NCI-H2227 (cell line): Measurements from ENCODE around the gene MIDN.

ENCODE experiments used
- DNase-seq: peaks from one replicate; lab custom pipeline; 2025; ENCODE audit not compliant: unreplicated experiment; lab: John Stamatoyannopoulos, UW

The MIDN gene

DNA sequence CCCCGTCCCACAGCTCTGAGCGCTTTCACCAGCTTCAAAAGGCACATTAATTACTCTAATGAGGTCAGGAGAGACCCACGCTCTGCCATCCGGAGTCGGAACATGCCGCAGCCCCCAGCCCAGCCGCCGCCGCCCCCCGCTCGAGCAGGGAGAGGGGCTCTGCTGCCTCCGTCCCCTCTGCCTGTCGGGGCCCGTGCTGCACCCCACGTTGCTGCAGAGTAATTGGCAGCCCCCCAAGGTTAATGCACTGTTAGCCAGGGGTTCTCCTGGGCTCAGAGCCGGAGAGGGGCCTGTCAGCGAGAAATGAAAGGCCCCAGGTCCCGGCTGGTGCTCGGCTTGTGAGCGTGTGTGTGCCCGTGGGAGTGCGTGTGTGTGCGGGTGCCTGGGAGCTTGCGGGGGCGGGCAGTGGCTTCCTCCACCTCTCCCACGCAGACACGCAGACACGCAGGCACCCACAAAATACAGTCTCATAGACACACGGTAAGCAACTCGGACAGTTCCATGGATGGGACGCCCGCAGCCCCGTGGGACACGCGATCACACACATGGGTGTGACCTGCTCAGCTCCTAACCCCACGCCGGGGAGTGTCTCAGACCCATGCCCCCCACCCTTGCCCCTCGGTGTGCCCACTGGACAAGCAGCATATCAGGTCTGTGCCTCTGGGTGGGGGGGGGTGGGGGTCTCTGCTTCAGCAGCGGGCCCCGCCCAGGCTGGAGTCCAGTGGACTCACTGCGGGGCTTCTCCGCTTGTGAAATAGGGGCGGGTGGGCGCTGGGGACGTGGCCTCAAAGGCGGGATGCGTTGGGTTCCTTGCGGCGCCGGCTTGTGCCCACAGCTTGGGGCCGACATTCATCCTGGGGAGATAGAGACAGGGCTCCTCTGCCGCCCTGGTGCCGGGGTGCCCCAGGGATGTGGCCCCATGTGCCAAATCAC is 32.5 kb downstream of the MIDN start:
- DNase-seq = no peak

DNA sequence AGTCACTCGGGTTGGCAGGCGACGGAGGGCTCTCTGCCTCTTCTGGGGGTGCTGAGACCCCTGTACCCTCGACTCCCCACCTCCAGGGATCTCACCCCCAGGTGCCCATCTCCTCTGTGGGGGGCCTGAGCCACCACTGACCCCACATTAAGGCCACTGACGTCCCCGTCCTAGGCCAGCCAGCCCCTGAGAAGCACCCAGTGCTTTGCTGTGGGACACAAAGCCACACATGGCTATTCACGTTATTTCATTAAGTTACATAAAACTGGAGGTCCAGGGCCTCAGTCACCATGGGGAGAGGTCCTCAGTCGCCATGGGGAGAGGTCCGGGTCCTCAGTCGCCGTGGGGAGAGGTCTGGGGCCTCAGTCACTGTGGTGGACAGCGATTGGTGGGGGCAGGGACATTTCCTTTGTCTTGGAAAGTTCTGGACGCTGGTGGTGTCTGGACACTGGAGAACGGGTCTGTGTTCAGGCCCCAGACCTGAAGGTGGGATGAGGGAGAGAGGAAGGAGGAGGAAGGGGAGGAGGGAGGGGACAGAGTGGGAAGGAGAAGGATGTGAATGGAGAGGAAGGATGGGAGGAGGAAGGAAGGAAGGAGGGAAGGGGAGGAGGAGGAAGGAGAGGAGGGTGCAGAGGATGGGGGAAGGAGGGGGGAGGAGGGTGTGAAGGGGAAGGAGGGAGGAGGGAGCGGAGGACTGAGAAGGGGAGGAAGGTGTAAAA is 33.3 kb downstream of the MIDN start:
- DNase-seq = no peak

DNA sequence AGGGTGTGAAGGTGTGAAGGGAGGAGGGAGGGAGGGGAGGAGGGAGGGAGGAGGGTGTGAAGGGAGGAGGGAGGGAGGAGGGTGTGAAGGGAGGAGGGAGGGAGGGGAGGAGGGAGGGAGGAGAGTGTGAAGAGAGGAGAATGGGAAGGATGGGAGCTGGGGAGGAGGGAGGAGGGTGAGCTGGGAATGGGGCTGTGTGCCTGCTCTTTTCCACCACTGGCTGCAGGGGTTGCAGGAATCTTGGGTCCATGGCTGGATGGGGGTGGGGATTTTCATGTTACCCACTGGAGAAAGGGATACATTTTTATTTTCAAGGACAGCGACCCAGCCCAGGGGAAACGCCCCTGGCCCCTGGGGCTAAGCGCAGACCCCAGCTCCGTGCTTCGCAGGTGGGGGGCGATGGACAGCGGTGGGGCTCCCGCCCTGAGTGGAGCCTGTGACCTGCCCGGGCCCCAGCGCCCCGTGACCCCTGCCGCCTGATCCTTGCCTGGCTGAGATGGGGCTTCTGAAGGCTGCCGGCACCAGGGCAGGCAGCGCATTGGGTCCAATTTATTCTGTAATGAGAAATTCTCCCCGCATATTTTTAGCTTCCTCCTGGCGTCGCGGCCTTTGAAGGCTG is 34.3 kb downstream of the MIDN start:
- DNase-seq = no peak

DNA sequence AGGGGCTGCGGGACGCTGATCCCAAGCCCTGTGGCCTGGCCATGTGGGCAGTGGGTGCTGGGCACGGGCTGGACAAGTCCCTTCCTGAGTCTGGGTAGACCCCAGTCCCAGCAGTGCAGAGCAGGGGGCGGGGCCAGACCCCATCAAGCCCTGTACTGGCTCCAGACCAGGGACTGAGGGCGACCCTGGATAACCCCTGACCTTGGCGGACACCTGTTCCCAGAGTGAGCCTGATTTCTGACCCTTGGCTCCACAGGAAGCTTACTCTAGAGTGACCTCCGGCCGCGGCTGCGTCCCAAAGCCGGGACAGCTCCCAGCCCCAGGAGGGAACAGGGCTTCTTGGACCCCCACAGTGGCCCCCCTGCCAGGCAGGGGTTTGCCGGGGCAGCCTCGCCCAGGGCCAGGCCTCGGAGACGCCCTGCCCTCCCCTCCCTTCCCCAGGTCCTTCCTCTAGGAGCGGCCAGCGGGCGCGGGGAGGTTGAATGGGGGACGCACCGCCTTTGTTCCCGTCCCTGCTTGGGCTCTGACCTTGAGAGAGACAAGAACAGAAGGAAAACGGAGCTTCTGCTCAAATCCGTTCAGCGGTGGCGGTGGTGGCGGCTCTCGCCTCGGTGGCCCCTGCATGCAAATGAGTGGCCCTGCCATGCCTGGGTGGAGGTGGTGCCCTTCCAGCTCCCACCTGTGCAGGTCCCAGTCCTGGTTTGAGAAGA is 35.0 kb downstream of the MIDN start:
- no peak for DNase-seq

DNA sequence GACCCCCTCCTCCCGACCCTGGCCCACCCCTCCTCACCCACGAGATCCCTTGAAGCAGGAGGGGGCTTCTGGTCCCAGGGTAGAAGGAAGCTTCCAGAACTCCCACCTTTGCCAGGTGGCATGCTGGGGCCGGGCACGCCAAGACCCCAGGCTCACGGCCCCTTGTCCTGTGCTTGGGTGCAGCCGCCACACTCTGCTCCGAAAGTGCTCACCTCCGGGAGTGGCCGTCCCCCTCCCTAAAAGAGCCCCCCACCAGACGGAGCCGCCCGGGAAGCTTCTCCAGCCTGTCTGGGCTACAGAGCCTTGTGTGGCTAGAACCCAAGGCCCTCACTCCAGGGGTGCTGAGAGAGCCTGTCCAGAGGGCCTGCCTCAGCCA is 35.5 kb downstream of the MIDN start:
- DNase-seq = no peak

DNA sequence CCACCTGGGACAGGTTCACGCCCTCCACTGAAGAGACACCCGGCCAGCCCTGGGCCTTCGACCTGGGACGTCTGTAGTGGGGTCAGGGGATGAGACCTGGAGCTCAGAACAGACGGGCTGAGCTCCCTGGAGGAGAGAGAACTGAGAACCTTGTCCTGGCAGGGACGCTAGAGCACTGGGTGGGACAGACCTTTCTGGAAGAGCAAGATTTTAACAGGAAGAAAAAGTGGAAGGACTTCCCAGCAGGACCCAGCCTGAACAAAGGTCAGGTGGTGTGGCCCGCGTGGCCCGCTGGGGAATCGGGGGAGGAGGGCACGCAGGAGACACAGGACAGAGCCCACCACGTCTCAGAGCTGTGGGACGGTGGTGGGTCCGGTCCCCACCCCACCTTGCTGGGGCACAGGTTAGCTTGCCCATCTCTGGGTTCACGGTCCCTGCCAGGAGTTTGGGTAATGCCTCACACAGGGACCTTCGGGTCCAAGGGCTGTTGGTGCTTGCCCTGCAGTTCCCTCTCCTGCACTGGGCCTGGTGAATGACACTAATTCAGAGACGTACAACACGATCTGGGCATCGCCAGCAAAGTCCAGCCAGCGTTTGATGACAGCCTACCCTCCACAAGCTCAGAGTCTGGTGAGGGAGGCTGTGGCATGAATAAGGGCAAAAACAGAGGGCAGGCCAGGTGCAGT is 36.1 kb downstream of the MIDN start:
- DNase-seq = no peak

DNA sequence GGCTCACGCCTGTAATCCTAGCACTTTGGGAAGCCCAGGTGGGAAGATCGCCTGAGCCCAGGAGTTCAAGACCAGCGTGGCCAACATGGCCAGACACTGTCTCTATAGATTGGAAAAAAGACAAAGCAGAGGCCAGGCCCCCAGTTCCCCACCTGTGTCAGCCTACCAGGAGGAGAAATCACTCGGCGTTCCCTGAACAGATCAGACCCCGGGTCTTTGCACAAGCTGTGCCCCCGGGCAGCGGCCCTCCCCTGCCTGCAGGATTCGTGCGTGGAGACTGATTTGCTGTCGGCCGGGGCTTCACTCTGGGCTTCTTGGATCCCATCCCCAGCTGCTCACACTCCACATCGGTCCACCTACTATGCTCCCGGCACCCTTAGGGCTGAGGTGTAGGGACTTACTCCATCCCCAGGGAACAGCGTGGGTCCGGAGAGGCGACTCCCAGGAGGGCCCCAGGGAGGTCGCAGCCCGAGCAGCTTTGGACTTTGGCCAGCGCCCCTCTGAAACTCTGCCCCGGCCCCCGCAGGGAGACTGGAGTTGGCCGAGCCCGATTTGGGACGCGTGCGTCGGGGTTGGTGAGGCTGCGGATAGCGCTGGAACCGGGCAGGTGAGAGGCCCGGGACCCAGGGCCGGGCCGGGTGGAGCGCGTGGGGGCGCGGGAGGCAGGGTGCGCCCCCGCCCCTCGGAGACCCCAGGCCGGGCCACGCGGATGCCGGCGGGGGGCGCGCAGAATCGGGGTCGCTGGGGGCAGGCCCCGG is 36.8 kb downstream of the MIDN start:
- DNase-seq = no peak

DNA sequence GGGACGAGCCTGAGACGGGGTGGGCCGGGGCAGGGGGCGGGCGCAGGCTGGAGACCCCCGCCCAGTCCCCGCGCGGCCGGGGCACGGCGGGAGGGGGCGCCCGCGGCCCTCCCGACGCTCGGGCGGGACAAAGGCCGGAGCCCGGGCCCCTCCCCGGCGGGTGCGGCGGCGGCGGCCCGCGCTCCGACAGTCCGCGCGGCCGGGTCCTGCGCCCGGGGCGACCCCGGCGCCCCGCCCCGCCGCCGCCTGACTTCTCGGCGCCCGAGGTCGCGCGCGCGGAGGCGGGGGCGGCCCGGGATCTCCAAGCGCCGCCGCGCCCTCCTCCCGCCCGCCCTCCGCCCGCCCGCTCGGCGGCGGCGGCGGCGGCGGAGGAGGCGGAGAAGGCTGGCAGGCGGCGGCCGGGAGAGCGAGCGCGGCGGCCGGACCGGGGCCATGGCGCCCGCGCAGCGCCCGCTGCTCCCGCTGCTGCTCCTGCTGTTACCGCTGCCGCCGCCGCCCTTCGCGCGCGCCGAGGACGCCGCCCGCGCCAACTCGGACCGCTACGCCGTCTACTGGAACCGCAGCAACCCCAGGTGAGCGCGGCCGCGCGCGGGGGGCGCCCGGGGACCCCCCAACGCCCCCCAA is 37.5 kb downstream of the MIDN start, which contains the start of gene EFNA2:
Gene EFNA2 (plus strand): TSS at position 137 of the 624 bp plus-strand sequence. CDS start 296 bp downstream, at position 433.
- peak; percentile 32 for DNase-seq

DNA sequence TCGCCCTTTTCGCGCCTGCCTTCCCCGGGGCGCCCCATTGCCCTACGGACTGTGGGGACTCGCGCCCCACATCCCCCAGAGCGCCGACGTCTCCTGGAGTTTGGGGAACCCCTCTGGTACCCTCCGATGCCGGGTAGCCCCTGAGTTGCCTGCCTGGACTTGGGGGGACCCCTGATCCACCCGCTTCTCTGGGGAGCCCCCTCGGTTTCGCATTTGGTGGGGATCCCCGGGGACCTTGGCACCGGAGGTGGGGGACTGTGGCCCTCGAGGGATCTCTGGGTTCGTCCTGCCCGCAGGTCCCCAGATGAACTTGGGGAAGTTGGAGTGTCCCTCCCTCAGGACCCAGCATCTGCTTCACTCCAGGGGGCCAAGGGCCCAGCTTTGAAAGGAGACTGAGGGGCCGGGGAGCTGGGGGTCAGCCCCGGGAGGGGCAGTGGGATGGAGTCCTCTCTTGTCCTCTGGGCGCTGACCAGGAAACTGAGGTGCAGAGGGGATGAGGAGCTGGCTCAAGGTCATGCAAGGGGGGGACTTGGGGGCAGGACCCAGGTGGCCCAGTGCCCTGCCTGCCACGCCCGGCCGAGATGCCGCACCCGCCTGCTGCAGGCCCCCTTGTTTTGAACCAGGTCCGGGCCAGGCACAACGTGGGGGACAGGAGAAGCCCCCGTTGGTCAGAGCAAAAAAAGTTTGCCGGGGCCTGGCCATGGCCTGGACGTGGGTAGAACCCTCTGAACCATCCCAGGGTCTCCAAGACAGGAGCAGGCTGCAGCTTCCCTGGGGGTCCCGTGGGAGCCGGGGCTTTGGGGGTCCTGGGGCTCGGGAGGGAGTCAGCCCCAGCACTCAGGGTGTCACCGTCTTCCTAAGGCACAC is 38.3 kb downstream of the MIDN start:
- DNase-seq = no peak

DNA sequence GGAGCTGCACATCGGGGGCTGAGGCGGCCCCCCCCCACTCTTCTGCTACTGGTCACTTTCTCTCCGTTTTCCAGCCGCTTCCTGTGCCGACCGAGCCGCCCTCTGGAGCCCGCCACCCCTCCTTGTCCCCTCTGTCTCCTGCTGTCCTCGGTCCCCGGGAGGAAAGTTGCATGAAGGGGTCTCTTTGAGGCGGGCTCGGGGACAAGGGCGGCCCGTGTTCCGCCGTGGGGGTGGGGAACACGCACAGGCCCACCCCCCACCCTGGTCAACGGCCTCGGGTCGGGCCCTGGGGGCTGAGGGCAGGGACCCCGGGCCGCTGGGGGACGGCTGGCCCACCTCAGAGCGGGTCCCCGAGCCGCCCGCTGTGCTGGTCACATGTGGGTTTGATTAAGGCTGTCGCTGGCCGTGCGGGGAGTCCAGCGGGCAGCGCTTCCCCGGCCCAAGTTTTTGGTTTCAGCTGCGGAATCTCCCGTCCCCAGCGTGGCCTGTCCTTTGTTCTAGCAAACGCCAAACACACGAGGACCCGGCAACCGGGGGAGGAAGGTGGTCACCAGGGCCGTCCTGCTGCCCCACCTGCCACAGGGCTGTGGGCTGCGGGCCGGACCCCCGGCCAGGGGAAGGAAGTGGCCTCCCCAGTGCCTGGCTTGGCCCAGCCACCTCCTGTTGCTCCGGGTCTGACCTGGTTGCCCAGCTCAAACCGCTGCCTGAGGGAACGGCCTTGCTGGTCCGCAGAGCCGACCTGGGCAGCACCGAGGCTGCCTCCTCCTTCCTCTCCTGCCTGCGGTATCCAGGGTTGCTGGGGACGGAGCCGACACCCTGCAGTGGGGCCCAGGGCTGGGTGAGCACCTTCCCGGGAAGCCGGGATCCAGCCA is 39.2 kb downstream of the MIDN start:
- no peak for DNase-seq

DNA sequence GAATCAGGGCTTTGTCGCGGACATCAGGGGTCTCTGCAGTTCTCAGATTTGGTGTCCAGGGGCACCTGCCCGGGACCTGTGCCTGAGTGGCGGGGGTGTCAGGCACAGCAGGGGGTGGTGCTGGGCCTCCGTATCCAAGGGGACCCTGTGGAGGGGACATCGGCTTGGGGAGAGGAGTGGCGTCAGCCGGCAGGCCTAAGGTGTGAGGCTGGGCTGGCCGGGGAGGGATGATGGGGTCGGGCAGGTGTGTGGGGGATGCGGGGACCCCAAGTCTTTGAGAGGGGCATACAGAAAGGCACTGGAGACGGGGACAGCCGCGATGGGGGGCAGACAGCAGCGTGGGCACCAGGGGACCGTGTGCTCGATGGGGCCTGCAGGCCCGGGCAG is 39.8 kb downstream of the MIDN start:
- DNase-seq = no peak

DNA sequence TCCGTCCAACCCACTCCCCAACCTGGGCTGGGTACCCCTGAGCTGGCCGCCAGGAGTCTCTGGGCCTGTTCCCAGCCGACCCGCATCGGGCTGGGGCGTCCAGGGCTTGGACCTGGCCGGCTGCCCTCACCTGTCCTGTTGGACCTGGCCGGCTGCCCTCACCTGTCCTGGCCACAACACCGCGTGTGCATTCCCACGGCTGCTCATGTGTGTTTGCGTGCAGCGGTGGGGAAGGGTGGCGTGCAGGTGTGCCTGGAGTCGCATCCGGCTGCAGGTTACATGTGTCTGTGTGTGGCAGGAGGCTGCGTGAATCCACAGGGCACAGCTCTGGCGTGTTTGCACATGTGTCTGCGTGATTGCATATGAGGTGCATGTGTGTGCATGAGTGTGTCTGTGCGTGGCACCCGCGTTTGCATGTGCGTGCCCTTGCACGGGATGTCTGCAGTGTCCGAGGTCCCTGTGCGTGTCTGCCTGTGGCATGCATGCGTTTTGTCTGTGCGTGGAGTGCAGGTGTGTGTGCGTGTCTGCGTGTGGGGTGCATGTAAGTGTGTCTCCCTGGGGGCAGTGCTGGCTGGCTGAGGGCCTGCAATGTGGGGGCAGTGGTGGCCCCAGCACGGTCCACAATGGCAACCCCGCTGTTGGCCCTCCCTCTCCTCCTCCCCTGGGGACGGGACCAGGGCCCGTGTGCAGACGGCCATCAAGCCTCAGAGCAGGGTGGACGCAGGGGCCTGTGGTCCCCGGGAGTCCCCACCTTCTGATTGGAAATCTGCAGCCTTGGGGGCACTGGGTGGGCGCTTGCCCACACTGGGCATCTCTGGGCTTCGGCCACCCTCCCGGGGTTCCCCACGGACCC is 40.7 kb downstream of the MIDN start:
- DNase-seq = no peak

DNA sequence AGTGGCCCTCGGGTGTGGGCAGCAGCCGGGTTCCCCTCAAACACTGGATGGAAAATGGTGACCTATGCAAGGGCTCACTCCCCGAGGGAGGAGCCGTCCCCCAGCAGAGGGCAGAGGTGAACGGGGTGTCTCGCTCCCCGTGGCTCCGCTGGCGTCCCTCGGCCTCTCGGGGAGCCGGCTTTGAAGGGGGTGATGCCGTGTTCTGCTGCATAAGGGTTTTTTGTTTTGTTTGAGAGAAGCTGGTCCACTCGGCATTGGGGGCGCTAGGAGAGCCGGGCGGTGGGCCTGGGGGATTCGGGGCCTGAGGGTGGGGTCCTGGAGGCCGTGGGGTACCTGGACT is 41.3 kb downstream of the MIDN start:
- no peak for DNase-seq

DNA sequence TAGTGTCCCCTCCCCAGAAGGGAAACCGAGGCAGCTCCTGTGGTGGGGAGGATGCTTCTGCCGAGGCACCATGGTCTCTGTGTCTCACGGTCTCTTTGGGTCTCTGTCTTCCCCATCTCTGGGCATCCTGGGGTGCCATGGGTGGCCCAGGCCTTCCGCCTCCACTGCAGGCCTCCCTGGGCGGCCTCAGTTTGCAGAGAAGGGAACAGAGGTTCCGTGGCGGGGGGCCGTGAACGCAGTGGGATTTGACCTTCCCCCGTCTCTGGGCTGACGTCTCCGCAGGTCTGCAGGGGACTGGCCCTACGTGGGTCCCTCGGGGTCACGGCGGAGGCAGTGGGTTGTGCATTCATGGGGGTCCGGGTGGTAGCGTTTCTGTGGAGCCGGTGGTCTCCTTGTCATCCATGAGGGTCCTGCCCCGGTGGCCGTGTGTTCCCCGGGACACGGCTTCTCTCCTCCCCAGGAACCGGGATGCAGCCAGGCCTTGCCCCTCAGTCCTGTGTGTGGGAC is 41.9 kb downstream of the MIDN start:
- DNase-seq = no peak

DNA sequence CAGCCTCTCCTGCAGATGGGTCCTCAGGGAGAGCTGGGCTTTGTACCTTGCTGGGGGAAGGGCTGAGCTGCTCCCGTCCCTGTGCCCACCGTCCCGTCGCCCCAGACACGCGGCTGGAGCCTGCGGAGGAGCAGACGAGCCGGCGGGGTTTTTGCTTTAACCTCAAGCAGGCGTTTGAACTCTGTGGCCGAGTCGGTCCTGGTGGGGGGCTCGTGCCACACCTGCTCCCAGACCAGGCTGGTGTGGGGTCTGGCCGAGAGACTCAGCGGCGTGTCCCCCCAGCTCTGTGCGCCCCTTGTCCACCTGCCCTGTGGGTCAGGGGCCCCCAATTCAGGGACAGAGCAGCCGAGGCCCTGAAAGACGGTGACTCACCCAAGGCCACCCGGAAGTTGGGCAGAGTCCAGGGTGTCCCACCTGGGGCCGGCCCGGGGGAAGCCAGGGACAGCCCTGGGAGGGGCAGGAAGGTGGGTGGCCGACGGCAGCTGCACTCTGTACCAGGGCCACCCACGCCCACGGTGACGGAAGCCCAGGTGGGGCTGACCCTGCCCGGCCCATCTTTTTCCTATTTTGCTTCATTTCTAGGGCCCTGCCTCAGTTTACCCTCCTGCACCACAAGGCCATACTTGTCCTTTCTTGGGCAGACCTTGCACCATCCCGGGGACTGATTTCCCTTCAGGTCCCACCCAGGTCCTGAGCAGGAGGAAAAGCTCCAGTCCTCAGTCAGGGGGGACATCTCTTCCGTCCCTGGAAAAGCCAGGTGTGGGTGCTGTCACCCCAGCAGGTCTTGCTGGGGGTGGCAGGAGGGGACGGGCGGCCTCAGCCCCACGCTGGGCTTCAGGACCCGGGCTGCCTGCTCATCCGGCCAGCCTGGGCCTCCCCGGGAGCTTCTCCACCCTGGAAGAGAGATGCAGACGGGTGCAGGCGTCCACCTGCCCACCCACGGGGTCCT is 42.6 kb downstream of the MIDN start:
- DNase-seq = no peak
